Ascending aorta (tissue), 2 donors: ENCODE measurements around the gene ENPP3. TPM values are rescaled to one million over a fixed set of nuclear protein-coding genes. Genes with fewer than 3 reads are reported as not detected.

Source experiments
- DNase-seq, 2 donors: peaks; one replicate each; pipeline ENCODE4 v3.0.0-alpha.2; 2019; ENCODE audit warnings: low spot score in 2 of 2
- H3K27ac ChIP-seq, 2 donors: fragments of 200-600 bp; sonication (generic); one replicate each; pipeline ENCODE4 v1.5.1; 2016 to 2017; ENCODE audit warnings: mild to moderate bottlenecking in 1 of 2
- H3K27me3 ChIP-seq: fragments of 200-600 bp; sonication (generic); one replicate; pipeline ENCODE4 v1.5.1; 2017
- H3K36me3 ChIP-seq, 2 donors: fragments of 200-600 bp; sonication (generic); one replicate each; pipeline ENCODE4 v1.5.1; 2016
- H3K4me1 ChIP-seq, 2 donors: fragments of 200-600 bp; sonication (generic); one replicate each; pipeline ENCODE4 v1.5.1; 2016 to 2017; ENCODE audit warnings: mild to moderate bottlenecking in 1 of 2
- H3K4me3 ChIP-seq, 2 donors: fragments of 200-600 bp; sonication (generic); one replicate each; pipeline ENCODE4 v1.5.1; 2016 to 2017; ENCODE audit warnings: mild to moderate bottlenecking in 1 of 2
- H3K9me3 ChIP-seq, 2 donors: fragments of 200-600 bp; sonication (generic); one replicate each; pipeline ENCODE4 v1.5.1; 2016
- CTCF ChIP-seq, 3 experiments: fragments of 200-600 bp in 2 of 3; fragments of 450-650 bp in 1 of 3; sonication (generic) in 2 of 3; IDR thresholded peaks; one replicate each; pipeline ENCODE4 v1.5.1; 2016 to 2019; ENCODE audit warnings: antibody characterized with exemption in 3 of 3, mild to moderate bottlenecking in 1 of 3, moderate library complexity in 1 of 3
- intact Hi-C: fragments of 100-400 bp; cut with DNase I; formaldehyde crosslinking; loops from one replicate; pipeline ENCODE4 v1.15.1; 2023
- total RNA-seq: library from RNA; depleted of rRNA; stranded (reverse); fragments of >200 nt; gene quantifications from one replicate; pipeline ENCODE4 v1.1.0, GENCODE V29; 2016

The ENPP3 gene
- total RNA-seq, 1 donor from 2014 or later: not detected

- no peaks in the 10 kb centered on the region for H3K9me3 ChIP-seq
These were observed 19.6 kb downstream of the ENPP3 start for GRCh38 chr6:131656667-131657066.

GRCh38 chr6:131657222-131657621 lies 20.1 kb downstream of the ENPP3 start:
- TF ChIP-seq CTCF (IDR thresholded peaks at IDR 0.05): no peak
- H3K4me3 ChIP-seq: no peak overlapping the region
- no peaks in the 10 kb centered on the region for H3K4me1 ChIP-seq
- H3K27ac ChIP-seq: no peak overlapping the region
- H3K27me3 ChIP-seq: no peaks in the 10 kb centered on the region
- DNase-seq: no peak
- no peaks in the 10 kb centered on the region for H3K9me3 ChIP-seq
- no peaks in the 10 kb centered on the region for H3K36me3 ChIP-seq
- intact Hi-C loops: no loop called here

More at GRCh38 chr6:131656667-131657066, 19.6 kb downstream of the ENPP3 start:
- H3K4me3 ChIP-seq: no peak overlapping the region
- no peak for TF ChIP-seq CTCF (IDR thresholded peaks at IDR 0.05)
- no peaks in the 10 kb centered on the region for H3K27me3 ChIP-seq
- no peaks in the 10 kb centered on the region for H3K4me1 ChIP-seq
- no peak overlapping the region for H3K27ac ChIP-seq
- no peaks in the 10 kb centered on the region for H3K36me3 ChIP-seq
- DNase-seq: no peak
- intact Hi-C loops: no loop called here

- no peak for DNase-seq
- no peak for TF ChIP-seq CTCF (IDR thresholded peaks at IDR 0.05)
- H3K9me3 ChIP-seq: no peaks in the 10 kb centered on the region
- H3K36me3 ChIP-seq: no peaks in the 10 kb centered on the region
- intact Hi-C loops: no loop called here
- no peaks in the 10 kb centered on the region for H3K27me3 ChIP-seq
- H3K4me3 ChIP-seq: no peak overlapping the region
- H3K27ac ChIP-seq: no peak overlapping the region
- no peaks in the 10 kb centered on the region for H3K4me1 ChIP-seq
These were observed 20.6 kb downstream of the ENPP3 start for GRCh38 chr6:131657630-131658111.

- H3K27ac ChIP-seq: no peak overlapping the region
- no peak for TF ChIP-seq CTCF (IDR thresholded peaks at IDR 0.05)
- H3K4me1 ChIP-seq: no peaks in the 10 kb centered on the region
- H3K27me3 ChIP-seq: no peaks in the 10 kb centered on the region
- H3K4me3 ChIP-seq: no peak overlapping the region
- intact Hi-C loops: no loop called here
- H3K36me3 ChIP-seq: no peaks in the 10 kb centered on the region
- no peaks in the 10 kb centered on the region for H3K9me3 ChIP-seq
- no peak for DNase-seq
These were observed 21.2 kb downstream of the ENPP3 start for GRCh38 chr6:131658287-131658686.

- TF ChIP-seq CTCF (IDR thresholded peaks at IDR 0.05): no peak
These were observed 23.1 kb downstream of the ENPP3 start for GRCh38 chr6:131660195-131660594.

GRCh38 chr6:131663578-131664165 lies 26.6 kb downstream of the ENPP3 start:
- H3K27me3 ChIP-seq: no peaks in the 10 kb centered on the region
- intact Hi-C loops: no loop called here
- no peak overlapping the region for H3K4me3 ChIP-seq
- TF ChIP-seq CTCF (IDR thresholded peaks at IDR 0.05): no peak
- no peak overlapping the region for H3K27ac ChIP-seq
- DNase-seq: no peak
- H3K4me1 ChIP-seq: no peaks in the 10 kb centered on the region
- H3K9me3 ChIP-seq: no peaks in the 10 kb centered on the region
- no peaks in the 10 kb centered on the region for H3K36me3 ChIP-seq

More at GRCh38 chr6:131660195-131660594, 23.1 kb downstream of the ENPP3 start:
- Histone ChIP-seq H3K36me3 (no peaks in the 10 kb centered on the region), H3K4me3 (no peak overlapping the region), H3K4me1 (no peaks in the 10 kb centered on the region), H3K27ac (no peak overlapping the region), H3K27me3 (no peaks in the 10 kb centered on the region), H3K9me3 (no peaks in the 10 kb centered on the region)
- DNase-seq: no peak
- intact Hi-C loops: no loop called here
